Adrenal gland (tissue), 5 donors: ENCODE results near the gene STK39.

Source experiments
- CTCF ChIP-seq, 6 experiments: fragments of 450-650 bp in 4 of 6; fragments of 200-600 bp in 2 of 6; sonication (generic) in 1 of 6; IDR thresholded peaks; 1 replicate in 5 of 6; 2 replicates in 1 of 6; pipeline versions ENCODE4 v1.5.1 to v1.8.0; 2016 to 2021; ENCODE audit warnings: antibody characterized with exemption in 6 of 6, mild to moderate bottlenecking in 2 of 6, moderate library complexity in 1 of 6
- POLR2A ChIP-seq, 2 donors: fragments of 450-650 bp; IDR thresholded peaks; one replicate each; pipeline ENCODE4 v1.6.1; 2017; ENCODE audit warnings: antibody characterized with exemption in 2 of 2, mild to moderate bottlenecking in 2 of 2, moderate library complexity in 1 of 2
- donor health status: DM: no; HTN: no; CAD: no.

GRCh38 chr2:168179592-168179991 is 67.8 kb downstream of the STK39 start:
- no peak for TF ChIP-seq POLR2A (IDR thresholded peaks at IDR 0.05)
- no peak for TF ChIP-seq CTCF (IDR thresholded peaks at IDR 0.05)
